ENCODE data around the gene GLIPR1L1. TPM values are rescaled to one million over a fixed set of nuclear protein-coding genes. Genes with fewer than 3 reads are reported as not detected.

Gene GLIPR1L1
- polyA plus RNA-seq, 1 donor from 2014 or later: not detected

DNA sequence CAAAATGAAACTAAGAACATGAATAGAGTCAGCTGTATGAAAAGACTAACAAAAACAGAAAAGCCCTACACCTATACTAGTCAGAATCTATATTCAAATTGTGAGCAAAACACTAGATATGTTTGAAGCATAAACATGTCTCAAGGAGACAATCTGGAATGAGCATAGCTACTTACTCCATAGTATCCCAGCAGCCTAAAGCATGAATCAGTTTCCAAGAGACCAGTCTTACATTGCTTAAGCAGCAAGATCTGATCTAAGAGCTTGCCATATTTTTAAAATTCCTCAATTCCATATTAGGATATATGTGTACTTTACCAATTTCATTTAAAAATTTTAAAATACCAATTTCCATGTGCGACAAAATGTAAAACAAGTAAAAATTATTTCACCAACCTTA, 12.0 kb upstream of the GLIPR1L1 start:
- H4K20me1 ChIP-seq (ENCODE audit: insufficient read depth): no peaks in the 10 kb centered on the region
- H3K27me3 ChIP-seq (ENCODE audit: insufficient read depth, low read depth, low read length): no peaks in the 10 kb centered on the region
- TF ChIP-seq POLR2AphosphoS5 (IDR thresholded peaks at IDR 0.05) (no peak), TAF1 (IDR thresholded peaks at IDR 0.05; ENCODE audit: low read depth) (no peak), RAD21 (conservative IDR thresholded peaks at IDR 0.05) (no peak), EZH2 (IDR thresholded peaks at IDR 0.05; ENCODE audit: borderline replicate concordance, insufficient read depth, low read length, poor library complexity, severe bottlenecking) (no peak), REST (IDR thresholded peaks at IDR 0.05; ENCODE audit: borderline replicate concordance) (no peak), MXI1 (conservative IDR thresholded peaks at IDR 0.05; ENCODE audit: poor library complexity, severe bottlenecking) (no peak), SMC3 (conservative IDR thresholded peaks at IDR 0.05; ENCODE audit: poor library complexity) (no peak)
- no peaks in the 10 kb centered on the region for H3K79me2 ChIP-seq (replicated peaks; ENCODE audit: insufficient read depth, low read length)
- no peaks in the 10 kb centered on the region for H3F3A ChIP-seq (ENCODE audit: insufficient read depth, low read length, poor library complexity, severe bottlenecking)
- no peak overlapping the region for H2AFZ ChIP-seq (ENCODE audit: low read depth, low read length)
- no peaks in the 10 kb centered on the region for H3K9me2 ChIP-seq (ENCODE audit: insufficient read depth, low read length)
- no peak overlapping the region for H3K4me2 ChIP-seq (ENCODE audit: low read length)
- no peak overlapping the region for H3K4me3 ChIP-seq (ENCODE audit: low read length)
- H3K27ac ChIP-seq (ENCODE audit: low read length): no peak overlapping the region
- H3K9me3 ChIP-seq (ENCODE audit: low read length): no peaks in the 10 kb centered on the region
- H3K9ac ChIP-seq (ENCODE audit: low read length): no peak overlapping the region
- H3K36me3 ChIP-seq (ENCODE audit: insufficient read depth, low read length): no peaks in the 10 kb centered on the region

DNA sequence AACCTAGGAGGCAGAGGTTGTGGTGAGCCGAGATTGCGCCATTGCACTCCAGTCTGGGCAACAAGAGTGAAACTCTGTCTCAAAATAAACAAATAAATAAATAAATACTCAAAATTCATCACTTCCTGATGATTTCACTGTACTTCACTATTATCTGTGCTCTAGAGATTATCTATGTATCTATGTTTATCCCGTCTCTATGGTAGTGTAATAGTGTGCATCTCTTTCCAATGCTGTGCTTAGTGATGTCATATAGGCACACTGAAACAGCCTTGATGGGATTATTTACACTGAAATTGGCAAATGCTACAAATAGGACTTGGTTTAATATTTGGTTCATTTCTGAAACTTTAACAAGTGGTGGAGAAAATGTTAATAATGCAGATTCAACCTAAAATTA, 10.8 kb upstream of the GLIPR1L1 start:
- Histone ChIP-seq H3K9me3 (ENCODE audit: low read length) (no peaks in the 10 kb centered on the region), H3K4me2 (ENCODE audit: low read length) (no peak overlapping the region), H3K79me2 (replicated peaks; ENCODE audit: insufficient read depth, low read length) (no peaks in the 10 kb centered on the region), H2AFZ (ENCODE audit: low read depth, low read length) (no peak overlapping the region), H3F3A (ENCODE audit: insufficient read depth, low read length, poor library complexity, severe bottlenecking) (no peaks in the 10 kb centered on the region), H3K27ac (ENCODE audit: low read length) (no peak overlapping the region), H3K9ac (ENCODE audit: low read length) (no peak overlapping the region), H3K4me3 (ENCODE audit: low read length) (no peak overlapping the region), H3K36me3 (ENCODE audit: insufficient read depth, low read length) (no peaks in the 10 kb centered on the region), H4K20me1 (ENCODE audit: insufficient read depth) (no peaks in the 10 kb centered on the region), H3K27me3 (ENCODE audit: insufficient read depth, low read depth, low read length) (no peaks in the 10 kb centered on the region), H3K9me2 (ENCODE audit: insufficient read depth, low read length) (no peaks in the 10 kb centered on the region)
- no peak for TF ChIP-seq SMC3 (conservative IDR thresholded peaks at IDR 0.05; ENCODE audit: poor library complexity)
- no peak for TF ChIP-seq TAF1 (IDR thresholded peaks at IDR 0.05; ENCODE audit: low read depth)
- no peak for TF ChIP-seq MXI1 (conservative IDR thresholded peaks at IDR 0.05; ENCODE audit: poor library complexity, severe bottlenecking)
- no peak for TF ChIP-seq POLR2AphosphoS5 (IDR thresholded peaks at IDR 0.05)
- no peak for TF ChIP-seq RAD21 (conservative IDR thresholded peaks at IDR 0.05)
- TF ChIP-seq EP300 (conservative IDR thresholded peaks at IDR 0.05; ENCODE audit: poor library complexity, severe bottlenecking): no peak
- no peak for TF ChIP-seq REST (IDR thresholded peaks at IDR 0.05; ENCODE audit: borderline replicate concordance)
- no peak for TF ChIP-seq EZH2 (IDR thresholded peaks at IDR 0.05; ENCODE audit: borderline replicate concordance, insufficient read depth, low read length, poor library complexity, severe bottlenecking)
- TF ChIP-seq, protein P1, sequence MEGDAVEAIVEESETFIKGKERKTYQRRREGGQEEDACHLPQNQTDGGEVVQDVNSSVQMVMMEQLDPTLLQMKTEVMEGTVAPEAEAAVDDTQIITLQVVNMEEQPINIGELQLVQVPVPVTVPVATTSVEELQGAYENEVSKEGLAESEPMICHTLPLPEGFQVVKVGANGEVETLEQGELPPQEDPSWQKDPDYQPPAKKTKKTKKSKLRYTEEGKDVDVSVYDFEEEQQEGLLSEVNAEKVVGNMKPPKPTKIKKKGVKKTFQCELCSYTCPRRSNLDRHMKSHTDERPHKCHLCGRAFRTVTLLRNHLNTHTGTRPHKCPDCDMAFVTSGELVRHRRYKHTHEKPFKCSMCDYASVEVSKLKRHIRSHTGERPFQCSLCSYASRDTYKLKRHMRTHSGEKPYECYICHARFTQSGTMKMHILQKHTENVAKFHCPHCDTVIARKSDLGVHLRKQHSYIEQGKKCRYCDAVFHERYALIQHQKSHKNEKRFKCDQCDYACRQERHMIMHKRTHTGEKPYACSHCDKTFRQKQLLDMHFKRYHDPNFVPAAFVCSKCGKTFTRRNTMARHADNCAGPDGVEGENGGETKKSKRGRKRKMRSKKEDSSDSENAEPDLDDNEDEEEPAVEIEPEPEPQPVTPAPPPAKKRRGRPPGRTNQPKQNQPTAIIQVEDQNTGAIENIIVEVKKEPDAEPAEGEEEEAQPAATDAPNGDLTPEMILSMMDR (IDR thresholded peaks at IDR 0.05; ENCODE audit: poor library complexity, severe bottlenecking): no peak
